Stimulated activated CD4-positive, alpha-beta T cell treated with anti-CD3 and anti-CD28 coated beads, Interleukin-15, amount 100 ng/mL, for 24 hours (primary cell): ENCODE results near the gene ROPN1.
"Not testable (repeated sequence)": the region's sequence is repeated elsewhere in the genome, so short reads cannot be mapped to it uniquely, and the experiment has no call there.

Source experiments
- DNase-seq: peaks from one replicate; pipeline ENCODE4 v3.0.0-alpha.2; 2020

Gene ROPN1

GRCh38 chr3:123986427-123986826, 5.5 kb downstream of the ROPN1 start:
- DNase-seq = no peak

- DNase-seq = no peak
These were observed 7.0 kb downstream of the ROPN1 start for GRCh38 chr3:123984957-123985356.

GRCh38 chr3:123984350-123984749, 7.6 kb downstream of the ROPN1 start:
- no peak for DNase-seq

GRCh38 chr3:123981317-123981716, 10.6 kb downstream of the ROPN1 start:
- DNase-seq = not testable (repeated sequence)

GRCh38 chr3:123980539-123980938, 11.4 kb downstream of the ROPN1 start:
- DNase-seq = no peak

- peak; percentile 23 for DNase-seq
These were observed 12.1 kb downstream of the ROPN1 start for GRCh38 chr3:123979525-123980501.

- DNase-seq = not testable (repeated sequence)
These were observed 15.0 kb downstream of the ROPN1 start for GRCh38 chr3:123976904-123977303.

- DNase-seq = not testable (repeated sequence)
These were observed 15.6 kb downstream of the ROPN1 start for GRCh38 chr3:123976181-123976898.

GRCh38 chr3:123975030-123975429, 16.9 kb downstream of the ROPN1 start:
- DNase-seq = not testable (repeated sequence)

DNA sequence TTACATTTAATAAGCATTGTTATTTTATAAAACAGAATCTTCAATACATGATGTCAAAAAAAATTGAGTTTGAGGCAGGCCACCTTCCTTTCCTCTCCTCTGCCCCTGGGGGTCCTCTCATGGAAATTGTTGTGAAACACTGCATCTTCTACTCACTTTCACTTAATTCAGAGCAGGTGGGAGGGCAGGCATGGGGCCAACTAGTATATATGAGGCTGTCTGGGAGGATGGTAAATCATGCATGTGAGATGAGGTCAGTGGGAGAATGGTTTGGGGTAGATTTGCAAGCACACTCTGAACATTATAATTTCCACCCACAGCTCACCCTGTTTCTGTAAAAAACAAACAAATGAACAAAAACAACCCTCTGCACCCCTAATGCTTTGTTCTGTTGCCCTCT, 20.5 kb downstream of the ROPN1 start:
- DNase-seq = no peak

DNA sequence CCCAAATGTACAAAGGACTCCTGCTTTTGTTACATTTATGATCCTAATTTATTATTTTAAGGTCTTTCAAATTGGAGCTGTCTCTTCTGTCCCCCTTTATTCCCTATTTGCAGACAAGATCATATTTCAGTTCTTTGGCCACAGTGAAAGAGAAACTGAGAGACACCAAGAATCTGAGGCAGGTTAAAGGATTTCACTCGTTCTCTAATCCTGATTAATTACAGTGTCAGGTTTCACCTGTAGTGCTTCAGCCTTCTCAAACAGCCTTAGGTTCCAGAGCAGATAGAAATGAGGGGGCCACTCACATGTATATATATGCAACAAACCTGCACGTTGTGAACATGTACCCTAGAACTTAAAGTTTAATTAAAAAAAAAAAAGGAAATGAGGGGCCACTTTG, 24.7 kb downstream of the ROPN1 start:
- DNase-seq = not testable (repeated sequence)

- not testable (repeated sequence) for DNase-seq
These were observed 25.1 kb downstream of the ROPN1 start for GRCh38 chr3:123966799-123967198.

GRCh38 chr3:123964793-123965192, 27.1 kb downstream of the ROPN1 start:
- not testable (repeated sequence) for DNase-seq

GRCh38 chr3:123961508-123961856, 30.4 kb downstream of the ROPN1 start:
- DNase-seq = no peak

DNA sequence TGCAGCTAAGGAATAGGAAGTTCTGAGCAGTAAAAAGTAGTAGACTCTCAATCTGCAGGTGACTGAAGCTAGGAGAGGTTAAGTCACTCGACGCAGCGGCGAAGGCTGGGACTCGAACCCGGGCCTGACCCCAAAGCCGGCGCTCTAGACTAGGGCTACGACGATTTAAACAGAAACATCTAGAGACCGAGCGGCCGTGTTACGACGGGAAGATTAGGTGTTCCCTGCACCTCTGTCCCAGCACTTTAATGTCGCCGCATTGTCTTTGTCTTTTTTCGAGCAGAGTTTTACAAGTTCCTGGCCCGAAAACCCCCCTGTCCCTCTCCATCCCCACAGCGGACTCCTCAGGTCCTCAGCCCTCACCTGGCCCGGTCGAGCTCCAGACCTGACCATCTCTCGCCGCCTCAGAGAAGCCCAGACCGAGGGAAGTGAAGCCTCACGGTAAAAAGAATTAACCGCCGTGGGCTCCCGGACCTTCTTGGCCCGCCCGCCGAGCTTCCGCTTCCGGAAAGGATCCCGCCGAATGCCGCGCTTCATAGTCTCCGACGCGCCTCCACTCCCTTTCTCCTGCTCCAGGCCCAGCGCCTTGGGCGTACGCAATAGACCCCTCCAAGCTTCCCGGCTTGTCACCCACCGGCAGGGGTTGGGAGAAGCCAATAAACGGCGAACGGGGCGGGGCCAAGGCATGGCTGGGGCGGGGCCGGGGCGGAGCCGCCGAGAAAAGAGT, 31.0 kb downstream of the ROPN1 start, which contains the start of gene CCDC14:
Gene CCDC14, minus strand, starts transcription at position 449 of the 727 bp plus-strand sequence. Its CDS starts 56 bp downstream, at position 393.
- DNase-seq = peak; percentile 91

DNA sequence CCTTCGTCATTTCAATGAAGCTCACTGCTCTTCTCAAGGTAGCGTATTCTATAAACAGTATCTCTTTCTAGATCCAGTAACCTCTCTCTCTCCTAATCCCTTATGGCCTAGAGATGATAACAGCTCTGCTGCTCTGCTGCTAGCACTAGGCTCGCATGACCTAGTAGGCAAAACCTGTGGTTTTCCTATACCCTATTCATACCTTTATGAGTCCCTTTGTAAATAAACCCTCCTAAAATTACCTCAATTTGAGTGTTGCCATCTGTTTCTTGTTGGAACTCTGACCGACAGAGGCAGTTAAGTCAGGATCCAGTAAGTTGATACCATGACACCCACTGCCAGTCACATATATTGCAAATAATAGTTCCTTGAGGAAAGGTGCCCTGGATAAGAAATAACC, 38.2 kb downstream of the ROPN1 start:
- DNase-seq = no peak

- no peak for DNase-seq
These were observed 38.9 kb downstream of the ROPN1 start for GRCh38 chr3:123952844-123953520.

DNA sequence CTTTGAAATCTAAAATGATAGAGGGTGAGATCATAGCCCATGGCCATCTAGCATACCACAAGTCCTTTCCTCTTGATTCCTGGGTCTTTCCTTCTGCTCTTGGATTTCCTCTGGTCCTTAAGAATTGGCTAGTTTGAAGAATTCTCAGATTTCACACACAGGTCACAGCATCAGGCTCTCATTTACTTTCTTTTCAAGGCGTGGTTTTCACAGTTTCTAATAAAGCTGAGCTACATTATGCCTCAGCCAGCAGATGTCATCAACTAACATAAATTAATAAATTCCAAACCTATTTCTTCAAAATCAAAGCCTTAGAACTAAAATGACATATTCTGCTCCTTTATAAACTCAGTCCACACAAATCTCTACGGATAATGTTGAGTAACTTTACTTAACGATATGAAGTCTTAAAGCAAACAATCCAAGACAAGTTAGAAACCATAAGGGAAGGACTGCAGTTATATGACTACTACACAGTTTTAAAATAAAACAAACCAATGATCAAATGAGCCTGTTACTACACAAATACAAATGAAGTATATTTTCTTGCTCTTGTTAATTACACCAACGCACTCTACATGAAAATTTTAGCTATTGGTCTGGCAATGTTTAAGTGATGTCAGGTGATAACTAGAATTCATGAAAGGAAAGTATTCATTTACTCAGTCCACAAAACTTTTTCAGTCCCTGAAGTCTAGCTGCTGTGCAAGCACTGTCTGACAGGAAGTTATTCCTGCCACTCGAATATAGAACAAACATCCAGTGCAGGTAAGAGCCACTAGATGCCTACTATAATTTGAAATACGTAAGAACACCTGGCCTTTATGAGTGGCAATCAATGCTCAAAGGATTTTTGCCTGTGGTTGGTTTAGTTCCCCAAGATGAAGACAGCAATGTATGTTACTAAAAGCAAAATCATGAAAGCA, 40.1 kb downstream of the ROPN1 start:
- DNase-seq = no peak

DNA sequence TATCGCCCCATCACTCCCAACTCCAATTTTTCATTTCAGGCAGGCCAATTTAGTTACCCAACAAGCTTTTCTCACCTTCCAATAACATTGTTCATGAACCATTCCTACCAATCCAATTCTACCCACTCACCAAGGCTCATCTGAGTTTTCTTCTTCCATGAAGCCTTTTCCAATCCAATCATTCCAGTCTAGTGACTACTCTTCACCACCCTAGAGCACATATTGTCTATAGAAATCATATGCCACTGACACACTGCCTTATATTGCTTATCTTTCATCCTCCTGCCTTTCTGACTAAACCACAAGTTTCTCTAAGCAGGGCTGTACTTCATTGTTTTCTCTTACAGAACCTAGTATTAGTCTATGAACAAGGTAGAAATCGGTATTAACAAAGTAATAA, 42.3 kb downstream of the ROPN1 start:
- no peak for DNase-seq

DNA sequence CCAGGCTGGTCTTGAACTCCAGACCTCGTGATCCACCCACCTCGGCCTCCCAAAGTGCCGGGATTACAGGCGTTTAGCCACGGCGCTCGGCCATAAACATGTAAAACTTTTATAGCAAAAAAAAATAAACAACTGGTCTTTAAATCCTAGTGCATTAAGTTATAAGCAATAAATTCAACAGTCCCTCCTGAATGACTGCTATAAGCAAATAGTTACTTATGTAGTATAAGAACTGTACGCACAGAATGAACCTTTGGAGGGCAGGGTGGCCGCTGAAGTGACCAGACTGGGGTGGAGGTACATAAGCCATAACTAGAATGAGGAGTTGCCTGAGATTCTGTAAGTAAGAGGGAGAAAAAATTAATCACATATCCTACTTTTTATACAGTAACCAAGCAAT, 43.5 kb downstream of the ROPN1 start:
- DNase-seq = no peak

DNA sequence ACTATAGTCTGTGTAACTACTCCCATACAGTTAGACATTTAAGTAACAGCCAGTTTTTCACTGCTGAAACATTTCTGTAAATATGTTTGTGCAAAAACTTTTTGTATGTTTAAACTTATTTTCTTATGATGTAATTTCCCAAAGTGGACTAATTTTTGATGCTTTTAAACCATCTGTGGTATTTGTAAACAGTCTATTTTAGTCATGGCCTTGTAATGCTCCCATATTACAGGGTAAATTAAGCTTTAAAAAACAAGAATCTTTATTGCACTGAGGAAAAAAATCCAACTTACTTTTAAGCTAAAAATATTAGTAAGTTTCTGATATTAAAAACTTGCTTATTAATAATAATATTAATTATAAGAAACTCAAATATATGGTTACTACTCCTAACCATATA, 44.4 kb downstream of the ROPN1 start:
- DNase-seq = no peak
